GM18526 (cell line): Measurements from ENCODE around the gene RBM10.

Experiments used
- POLR2A ChIP-seq: IDR thresholded peaks from 3 replicates; pipeline ENCODE4 v1.6.1; 2011; ENCODE audit not compliant: insufficient read length; ENCODE audit errors: extremely low read depth

The RBM10 gene

DNA sequence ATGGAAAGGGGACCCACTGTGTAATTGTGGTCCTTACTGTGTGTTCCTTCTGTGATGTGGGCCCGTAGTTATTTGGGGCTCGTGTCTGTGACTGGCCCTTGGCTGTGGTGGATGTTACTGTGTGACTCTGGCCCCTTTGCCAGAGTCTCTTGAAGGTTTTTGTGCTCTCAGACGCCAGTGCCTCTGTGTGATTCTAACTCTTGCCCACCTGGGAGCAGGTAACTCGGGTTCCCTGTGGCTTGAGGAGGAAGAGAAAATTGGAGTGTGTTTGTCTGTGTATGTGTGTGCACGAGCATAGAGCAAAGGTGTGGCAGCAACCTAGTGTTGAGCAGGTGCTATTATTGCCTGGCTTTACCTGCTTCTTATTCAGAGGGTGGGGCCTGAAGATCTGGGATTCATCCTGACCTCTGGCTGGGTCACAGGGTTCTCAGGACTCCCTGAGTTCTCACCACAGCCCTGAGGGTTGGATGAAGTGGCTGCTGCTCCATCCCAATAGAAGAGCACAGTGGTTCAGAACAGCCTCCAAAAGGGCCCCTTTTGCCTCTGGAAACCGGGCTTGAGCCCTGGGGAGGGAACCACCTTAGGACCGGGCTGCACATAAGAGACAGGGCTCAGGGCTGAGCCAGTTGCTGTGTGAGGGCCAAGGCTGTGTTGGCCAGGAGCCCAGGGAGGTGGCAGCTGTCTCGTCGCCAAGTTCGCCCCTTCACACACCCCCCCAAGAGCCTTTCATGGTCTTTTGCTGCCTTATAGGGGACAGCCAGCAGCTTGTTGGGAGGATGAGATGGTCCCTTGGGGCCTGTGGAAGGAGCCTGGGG, 1.3 kb downstream of the RBM10 start:
- TF ChIP-seq POLR2A, result no peak

DNA sequence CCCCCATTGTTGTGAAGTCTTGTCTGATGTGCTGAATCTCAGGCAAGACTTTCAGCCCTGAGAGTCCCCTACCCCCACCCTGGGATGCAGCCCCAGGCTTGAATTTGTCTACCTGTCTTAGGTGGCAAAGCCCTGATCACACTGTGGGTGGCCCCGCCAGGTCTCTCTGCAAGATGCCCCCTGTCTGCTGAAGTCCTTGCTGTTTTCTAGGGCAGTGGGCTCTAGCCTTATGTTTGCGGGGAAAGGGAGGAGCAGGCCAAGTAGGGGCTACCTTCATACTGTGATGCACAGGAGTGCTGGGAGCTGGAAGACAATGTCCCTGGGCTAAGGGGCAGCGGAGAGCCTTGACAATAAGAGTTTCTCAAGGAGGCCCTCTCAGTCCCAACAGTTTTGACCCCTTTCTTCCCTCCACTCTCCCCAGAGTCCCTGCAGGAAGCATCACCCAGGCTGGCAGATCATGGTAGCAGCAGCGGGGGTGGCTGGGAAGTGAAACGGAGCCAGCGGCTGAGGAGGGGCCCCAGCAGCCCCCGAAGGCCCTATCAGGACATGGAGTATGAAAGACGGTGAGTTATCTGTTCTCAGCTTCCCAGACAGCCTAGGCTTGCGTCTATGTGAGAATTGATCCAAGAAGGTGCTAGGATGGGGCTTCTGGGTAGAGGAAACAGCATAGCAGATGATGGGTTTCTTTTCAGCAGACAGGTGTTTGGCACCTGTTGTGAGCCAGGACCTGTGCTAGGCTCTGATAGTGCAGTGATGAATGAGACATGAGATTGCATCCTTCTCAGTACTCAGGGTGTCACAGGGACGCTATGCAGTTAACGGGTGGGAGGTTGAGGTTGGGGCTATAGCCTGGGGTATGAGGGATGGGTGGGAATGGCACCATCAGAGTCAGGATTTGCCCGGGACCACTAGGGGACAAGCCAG, 2.2 kb downstream of the RBM10 start:
- TF ChIP-seq POLR2A, result no peak

DNA sequence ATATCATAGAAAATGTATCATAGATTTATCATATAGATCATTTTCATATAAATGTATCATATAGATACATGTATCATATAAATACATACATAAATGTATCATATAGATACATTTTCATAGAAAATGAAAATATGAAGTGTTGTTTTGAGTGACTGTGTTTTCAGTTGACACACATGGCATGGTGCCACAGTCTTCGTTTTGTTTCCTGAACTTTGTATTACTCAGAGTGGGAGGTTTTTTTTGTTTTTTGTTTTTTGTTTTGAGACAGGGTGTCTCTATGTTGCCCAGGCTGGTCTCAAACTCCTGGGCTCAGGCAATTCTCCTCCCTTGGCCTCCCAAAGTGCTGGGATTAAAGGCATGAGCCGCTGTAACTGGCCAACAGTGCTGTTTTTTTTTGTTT, 3.9 kb downstream of the RBM10 start:
- no peak for TF ChIP-seq POLR2A

DNA sequence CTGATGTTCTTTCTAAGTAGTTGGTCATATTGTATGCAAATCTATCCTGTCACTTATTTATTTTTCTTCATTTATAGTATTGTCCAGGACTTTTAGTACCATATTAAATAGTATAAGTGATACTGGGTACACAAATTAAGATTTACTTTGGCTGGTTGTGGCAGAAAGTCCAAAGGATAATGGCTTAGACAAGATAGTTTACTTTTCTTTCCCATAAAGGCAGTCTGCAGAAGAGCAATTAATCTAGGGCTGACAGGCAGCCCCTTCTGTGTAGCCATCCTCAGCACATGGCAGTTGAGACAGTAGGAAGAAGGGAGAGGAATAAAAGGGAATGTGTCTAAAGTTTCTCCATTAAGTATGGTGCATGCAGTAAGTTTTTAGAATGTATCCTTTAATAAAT, 6.4 kb downstream of the RBM10 start:
- no peak for TF ChIP-seq POLR2A

DNA sequence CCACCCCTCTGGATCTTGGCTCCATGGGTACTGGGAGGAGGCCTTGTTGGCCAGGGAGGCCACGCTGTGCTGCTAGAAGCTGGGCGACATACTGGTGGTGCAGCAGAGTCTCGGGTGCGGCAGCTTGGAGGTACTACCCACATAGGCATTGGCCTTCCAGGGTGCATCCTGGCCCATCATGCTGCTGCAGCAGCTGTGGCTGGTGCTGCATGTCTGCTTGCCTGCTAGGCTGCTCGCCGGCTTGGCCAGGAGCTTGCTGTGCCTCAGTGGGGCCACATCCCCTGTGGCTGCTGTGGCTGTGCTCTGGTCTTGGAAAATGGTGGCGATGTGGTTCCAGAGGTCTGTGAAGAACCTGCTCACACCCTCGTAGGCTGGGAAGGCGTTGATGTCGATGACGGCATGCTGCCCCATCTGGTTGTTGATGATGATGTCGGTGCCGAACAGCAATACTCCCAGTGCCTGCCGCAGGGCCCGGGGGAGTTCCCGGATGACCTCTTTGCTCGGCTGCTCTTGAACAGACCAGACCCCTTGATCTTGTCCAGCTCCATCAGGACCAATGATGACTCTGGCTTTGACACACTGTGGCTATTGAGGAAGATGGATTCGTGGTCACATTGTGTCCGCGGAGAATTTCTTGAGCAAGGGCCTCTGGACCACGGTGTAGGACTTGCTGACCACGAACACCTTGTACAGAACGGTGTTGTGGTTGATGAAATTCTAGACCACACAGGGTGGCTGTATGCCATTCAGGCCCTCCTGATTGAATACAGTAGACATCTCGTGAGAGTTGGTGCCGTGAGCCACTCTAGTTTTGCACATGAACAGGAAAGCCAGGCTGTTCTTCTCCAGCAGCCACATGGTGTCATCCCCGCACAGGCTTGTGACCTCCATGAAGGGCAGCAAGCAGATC, 11.8 kb downstream of the RBM10 start:
- TF ChIP-seq POLR2A, result no peak

DNA sequence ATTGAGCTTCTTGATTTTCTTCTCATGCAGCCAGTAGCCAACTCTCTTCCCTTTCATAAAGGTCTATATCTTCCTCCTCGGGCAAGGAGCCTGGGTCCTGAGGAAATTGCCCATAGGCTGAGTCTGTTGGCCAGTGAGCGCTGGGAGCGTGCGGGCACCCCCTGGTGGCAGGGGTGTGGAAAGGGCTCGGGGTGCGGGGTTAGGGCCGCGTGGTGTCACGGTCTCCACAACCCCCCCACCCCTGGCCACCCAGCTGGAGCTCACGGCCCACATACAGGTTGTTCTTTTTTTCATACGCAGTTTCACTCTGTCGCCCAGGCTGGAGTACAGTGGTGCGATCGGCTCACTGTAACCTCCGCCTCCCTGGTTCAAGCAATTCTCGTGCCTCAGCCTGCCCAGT, 13.1 kb downstream of the RBM10 start:
- TF ChIP-seq POLR2A, result no peak

DNA sequence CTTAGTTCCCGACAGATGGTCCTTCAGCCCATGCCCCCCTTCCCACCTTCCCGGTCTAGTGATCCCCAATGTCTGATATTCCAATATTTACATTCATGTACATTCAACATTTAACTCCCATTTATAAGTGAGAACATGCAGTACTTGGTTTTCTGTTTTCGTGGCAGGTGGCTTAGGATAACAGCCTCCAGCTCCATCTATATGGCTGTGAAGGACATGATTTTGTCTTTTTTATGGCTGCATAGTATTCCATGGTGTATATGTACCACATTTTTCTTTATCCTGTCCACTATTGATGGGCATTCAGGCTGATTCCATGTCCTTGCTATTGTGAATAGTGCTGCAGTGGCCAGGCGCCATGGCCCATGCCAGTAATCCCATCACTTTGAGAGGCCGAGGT, 13.8 kb downstream of the RBM10 start:
- TF ChIP-seq POLR2A, result no peak

DNA sequence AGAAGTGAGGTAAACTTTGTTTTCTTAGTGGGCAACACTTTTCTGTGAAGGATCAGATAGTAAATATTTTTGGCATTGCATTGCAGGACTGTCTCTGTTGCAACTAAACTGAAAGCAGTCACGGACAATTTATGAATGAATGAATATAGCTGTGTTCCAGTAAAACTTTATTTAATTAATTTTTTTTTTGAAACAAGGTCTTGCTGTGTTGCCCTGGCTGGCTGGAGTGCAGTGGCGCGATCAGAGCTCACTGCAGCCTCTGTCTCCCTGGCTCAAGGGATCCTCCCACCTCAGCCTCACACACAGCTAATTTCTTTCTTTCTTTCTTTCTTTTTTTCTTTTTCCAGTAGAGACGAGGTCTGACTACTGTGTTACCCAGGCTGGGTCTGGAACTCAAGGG, 15.8 kb downstream of the RBM10 start:
- TF ChIP-seq POLR2A, result no peak

DNA sequence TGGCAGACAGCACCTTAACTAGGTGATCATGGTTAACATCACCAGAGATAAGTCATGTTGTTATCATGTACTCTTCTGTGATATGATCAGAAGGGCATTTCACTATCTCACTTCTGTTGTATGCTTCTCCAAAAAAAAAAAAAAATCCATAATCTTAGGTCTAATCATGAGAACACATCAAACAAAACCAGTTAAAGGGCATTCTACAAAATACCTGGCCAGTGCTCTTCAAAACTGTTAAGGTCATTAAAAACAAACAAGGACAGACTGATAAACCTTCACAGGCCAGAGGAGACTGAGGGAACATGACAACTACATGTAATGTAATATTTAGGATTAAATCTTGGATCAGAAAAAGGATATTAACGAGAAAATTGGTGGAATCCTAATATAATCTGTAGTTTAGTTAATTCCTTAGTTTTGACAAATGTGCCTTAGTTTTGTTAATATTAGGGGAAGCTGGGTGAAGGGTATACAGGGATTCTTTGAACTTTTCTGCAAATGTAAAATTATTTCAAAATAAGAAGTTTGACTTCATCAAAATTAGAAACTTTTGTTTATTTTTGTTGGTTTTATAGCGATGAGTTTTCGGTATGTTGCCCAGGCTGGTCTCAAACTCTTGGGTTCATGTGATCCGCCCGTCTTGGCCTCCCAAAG, 18.0 kb downstream of the RBM10 start:
- TF ChIP-seq POLR2A, result no peak

DNA sequence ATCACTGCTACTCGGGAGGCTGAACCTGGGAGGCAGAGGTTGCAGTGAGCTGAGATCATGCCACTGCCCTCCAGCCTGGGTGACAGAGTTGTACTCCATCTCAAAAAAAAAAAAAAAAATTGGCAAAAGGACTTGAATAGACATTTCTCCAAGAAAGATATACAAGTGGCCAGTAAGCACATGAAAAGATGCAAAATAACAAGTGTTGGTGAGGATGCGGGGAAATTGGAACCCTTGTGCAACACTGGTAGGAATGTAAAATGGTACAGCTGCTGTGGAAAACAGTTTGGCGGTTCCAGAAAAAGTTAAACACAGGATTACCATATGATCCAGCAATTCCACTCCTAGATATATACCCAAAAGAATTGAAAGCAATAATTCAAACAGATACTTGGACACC, 19.4 kb downstream of the RBM10 start:
- TF ChIP-seq POLR2A, result no peak

DNA sequence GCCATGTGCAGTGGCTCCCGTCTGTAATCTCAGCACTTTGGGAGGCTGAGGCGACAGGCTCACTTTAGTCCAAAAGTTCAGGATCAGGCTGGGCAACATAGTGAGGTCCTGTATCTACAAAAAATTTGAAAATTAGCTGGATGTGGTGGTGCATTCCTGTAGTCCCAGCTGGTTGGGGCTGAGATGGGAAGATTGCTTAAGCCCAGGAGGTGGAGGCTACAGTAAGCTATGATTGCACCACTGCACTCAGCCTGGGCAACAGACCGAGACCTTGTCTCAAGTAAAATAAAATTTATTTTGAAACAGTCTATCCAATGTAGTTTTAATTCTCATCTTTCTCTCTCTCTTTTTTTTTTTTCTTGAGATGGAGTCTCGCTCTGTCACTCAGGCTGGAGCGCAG, 21.1 kb downstream of the RBM10 start:
- TF ChIP-seq POLR2A, result no peak

DNA sequence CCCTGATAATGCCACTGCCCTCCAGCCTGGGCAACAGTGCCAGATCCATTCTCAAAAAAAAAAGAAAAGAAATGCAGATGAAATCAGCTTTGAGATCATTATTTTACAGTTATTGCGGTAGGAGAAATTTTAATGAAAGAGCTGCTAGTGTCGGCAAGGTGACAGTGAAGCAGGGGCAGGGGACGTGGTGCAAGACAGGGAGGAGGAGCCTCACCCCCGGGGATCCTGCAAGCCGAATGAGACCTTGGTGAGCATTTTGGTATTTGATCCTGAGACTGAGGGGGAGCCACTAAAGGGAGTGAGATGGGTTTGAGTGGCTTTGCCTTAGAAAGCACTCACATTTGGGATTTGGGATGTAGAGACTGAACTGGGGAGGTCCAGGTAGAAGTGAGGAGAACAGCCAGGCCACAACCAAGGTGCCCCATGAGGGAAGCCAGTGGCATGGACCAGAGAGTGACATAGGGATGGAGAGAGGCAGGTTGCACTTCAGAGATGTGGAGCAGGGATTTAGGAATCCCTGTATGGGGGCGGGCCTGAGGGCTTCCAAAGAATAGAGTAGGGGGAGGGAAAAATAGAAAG, 23.6 kb downstream of the RBM10 start:
- no peak for TF ChIP-seq POLR2A

DNA sequence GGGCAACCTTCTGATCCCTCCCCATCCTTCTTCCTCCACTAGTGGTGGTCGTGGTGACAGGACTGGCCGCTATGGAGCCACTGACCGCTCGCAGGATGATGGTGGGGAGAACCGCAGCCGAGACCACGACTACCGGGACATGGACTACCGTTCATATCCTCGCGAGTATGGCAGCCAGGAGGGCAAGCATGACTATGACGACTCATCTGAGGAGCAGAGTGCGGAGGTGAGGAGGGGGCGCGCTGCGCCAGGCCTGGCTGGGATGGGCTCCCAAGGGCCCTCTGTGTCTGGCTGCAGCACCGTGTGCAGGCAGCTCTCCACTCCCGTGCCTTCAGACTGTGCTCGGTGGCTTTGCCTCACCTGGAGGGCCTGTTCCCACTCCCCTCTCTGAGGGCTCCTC, 24.3 kb downstream of the RBM10 start:
- no peak for TF ChIP-seq POLR2A

DNA sequence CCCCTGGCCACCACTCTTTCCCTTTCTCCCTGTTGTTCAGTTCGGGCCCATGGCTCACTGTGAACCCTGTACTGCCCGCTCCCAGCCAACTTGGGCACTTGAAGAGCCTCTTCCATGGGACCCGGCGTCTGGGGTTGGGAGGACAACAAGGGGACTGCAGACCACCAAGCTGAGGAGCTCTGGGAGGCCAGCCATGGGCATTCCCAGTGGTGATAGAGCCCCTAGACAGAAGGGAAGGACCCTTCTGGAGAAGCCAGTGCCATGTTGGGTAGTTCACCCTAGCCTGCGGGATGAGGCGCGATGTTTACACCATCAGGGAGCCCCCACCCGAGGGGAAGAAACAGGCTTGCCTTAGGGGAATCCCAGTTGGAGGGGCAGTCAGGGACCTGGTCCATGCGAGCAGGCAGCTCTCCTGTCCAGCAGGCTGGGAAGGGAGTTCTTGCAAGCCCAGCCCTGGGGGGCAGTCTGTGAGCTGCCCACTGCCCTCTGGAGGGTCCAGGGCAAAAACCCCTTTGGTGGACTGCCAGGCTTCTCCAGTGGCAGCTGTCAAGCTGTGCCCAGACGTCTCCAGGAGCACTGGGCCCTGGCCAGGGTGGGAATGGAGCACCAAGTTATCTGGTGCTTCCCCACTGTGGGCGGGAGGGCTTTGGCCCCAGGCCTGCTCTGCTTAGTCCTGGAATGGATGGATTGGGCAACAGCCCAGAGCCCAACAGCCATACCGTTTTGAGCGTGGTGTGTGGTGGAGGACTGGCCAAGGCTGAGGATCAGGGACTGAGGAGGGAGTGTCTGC, 24.9 kb downstream of the RBM10 start:
- TF ChIP-seq POLR2A, result no peak
